NOMO-1 treated with dmso at 0.1 percent for 144 hours (cell line): ENCODE data around the gene SMIM41.

Experiments used
- DNase-seq: peaks from one replicate; lab custom pipeline; 2025; ENCODE audit not compliant: unreplicated experiment; lab: John Stamatoyannopoulos, UW

The SMIM41 gene

GRCh38 chr12:52120951-52121823 lies 41.7 kb downstream of the SMIM41 start:
- DNase-seq = no peak

DNA sequence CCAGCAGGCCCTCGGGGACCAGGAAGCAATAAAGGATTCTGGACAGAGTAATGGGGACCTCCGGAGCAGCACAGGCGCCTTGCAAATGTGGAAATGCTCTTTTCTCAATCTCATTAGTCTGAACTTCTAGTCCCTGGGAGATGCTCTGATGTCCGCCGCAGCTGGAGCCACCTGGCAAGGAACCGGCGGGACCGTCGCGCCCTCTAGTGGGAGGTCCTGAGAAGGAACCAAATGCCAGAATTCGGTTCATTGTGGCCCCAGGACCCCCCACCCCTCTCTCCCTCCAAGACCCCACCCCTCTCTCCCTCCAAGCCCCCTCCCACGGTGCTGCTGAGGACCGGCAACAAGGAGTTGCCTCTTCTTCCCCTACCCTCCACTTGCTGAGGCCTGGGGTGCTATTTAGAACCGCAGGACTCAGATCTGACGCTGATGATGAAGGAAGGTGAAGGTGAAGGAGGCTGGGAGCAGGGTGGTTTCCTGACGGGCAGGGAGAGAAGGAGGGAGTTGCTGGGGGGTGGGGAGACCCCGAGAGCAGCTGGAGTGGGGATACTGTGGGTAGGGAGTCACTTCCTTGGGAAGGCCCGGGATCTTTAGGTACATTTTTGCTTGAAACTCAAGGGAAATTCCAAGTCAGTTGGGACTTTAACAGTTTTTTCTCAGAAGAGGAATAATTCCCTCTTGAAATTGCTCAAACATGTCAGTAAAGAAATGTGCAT lies 42.5 kb downstream of the SMIM41 start:
- peak; percentile 42 for DNase-seq

GRCh38 chr12:52122540-52122871 lies 43.0 kb downstream of the SMIM41 start:
- no peak for DNase-seq

DNA sequence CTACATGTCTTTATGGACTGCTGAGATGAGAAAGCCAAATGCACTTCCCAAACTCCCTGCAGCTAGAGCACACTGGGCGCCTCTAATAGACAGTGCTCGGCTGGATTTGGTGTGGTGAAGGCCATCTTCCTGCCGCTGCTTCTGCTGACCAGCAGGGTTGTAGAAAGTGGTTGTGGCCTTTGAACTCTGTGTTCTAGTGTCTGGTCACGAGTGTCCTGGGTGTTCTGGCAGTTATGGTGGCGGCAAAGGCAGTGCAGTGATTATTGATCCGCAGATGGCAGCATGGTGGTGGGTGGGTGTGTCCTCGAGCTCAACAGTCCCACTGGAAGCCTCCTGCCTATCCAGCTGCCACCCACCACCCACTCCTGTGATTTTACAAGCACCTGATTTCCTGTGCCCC lies 43.4 kb downstream of the SMIM41 start:
- DNase-seq = no peak

GRCh38 chr12:52123487-52124186 lies 44.1 kb downstream of the SMIM41 start:
- DNase-seq = peak; percentile 50

DNA sequence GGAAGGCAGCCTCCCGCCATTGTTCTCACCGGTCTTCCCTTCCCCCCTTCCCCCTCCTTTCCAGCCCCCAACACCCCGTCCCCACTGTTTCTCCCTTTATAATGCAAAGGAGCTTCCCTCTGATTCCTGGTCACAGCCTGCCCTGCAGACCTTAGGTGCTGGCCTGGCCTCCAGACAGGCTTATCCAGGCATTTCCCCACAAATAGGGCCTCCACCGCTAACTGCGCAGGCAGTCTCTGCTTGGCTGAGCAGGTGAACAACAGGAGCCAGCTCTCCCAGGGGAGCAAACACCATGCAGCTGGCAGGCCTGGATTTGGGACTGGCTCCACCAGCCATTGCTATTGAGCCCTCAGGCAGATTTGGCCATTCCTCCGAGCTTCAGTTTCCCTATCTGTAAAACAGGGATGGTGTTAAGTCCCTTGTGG lies 46.0 kb downstream of the SMIM41 start:
- DNase-seq = no peak

- DNase-seq = no peak
These were observed 46.6 kb downstream of the SMIM41 start for GRCh38 chr12:52126050-52126604.

- no peak for DNase-seq
These were observed 47.4 kb downstream of the SMIM41 start for GRCh38 chr12:52126605-52127578.

DNA sequence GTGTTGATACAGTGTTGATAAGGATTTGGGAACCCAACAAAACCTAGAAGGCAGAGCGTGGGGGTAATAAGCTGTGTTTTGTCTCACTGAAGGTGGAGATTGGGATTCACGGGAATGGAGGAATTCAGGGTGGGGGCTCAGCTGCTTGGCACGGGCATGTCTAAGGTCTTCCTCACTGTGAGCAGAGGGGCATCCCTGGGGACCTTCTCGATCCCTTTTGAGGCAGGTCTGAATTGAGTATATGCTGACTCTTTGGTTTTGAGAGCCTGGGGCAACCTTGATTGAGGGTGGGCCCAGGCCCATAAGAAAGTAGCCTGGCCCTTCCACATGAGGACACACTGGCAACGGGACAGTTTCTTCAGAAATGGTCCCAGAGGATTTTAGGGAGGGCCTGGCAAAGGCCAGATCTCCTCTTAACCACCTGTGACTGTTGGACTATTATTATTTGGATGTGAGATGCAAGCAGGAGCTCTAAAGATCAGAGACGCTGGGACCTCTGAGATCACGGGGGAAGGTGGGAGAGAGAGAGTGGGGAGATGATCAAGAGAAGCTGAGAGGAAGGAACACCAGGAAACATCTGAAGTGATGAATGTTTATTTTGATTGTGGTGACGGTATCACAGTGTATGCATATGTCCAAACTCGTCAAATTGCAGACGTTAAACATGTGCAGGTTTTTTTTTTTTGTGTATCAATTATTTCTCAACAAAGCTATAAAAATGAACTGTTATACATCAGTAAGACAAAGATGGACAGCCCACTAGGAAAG lies 48.4 kb downstream of the SMIM41 start:
- DNase-seq = no peak

GRCh38 chr12:52130711-52131110 lies 51.2 kb downstream of the SMIM41 start:
- no peak for DNase-seq

DNA sequence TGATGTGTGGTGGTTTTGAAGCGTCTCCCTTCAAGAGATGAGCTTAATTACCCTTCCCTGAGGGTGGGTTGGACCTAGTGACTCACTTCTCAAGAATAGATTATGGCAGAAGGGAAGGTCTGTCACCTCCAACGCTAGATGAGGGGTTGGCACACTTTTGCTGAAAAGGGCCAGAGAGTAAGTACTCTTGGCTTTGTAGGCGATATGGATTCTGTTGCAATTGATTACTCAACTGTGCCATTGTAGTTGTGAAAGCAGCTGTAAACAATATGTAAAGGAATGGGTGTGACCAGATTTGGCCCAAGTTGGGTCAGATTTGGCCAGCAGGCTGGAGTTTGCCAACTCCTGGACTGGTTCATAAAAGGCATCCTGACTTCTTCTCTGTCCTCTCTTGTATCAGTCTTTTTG lies 53.3 kb downstream of the SMIM41 start:
- DNase-seq = peak; percentile 21

DNA sequence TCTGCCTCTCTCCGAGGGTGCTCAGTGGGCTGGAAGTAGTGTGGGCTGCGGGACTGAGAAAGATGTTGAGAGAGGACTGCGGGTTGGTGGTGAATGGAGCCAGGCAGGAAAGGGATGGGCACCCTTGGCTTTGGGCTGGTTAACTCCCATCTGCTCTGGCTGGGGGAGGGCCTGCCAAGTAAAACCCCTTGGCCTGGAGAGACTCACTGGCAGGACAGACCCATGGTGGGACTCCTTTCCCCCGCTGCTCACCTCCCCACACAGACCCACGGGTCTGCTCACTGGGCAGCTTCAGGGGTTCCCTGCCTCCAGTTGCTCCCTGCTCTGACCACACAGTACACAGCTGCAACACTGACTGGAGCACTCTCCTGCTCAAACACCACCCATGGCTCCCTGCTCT lies 58.2 kb downstream of the SMIM41 start:
- DNase-seq = no peak

GRCh38 chr12:52139147-52139546 lies 59.6 kb downstream of the SMIM41 start:
- no peak for DNase-seq

DNA sequence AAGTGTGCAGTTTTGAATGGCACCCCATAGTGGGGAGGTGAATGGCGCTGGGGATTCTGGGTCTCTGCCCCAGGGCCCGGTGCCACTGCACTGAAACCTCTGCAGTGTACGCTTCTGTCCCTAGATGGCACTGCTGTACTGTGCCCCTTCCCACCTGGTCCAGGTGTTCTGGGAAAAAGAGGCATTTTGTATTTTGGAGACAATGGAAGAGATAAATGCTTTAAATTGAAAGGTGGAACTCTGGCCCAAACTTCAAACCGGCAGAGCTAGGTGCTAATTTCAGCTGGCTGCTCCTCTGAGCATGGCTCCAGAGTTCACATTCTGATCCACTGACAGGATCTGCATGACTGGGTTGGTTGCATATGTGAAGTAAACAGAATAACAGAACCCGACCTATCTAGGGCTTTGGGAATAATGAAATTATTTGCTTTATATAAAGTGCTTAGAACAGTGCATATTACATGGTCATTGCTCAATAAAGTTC lies 60.1 kb downstream of the SMIM41 start:
- DNase-seq = no peak

DNA sequence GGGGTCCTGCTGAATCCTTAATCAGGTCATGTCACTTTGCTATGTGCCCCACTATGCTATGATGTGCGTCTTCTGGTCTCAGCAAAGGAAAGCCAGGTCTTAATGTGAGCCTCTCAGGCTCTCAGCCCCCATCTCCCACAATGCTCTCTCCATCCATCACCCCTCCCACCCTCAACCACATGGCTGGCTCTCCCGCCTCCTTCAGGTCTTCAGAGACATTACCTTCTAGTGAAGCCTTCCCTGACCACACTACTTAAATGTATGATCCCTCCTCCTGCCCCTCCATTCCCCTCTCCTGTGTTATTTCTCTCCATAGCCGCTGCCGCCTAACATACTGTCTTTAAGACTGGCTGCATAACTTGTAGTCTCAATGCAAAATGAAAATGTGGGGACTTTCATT lies 61.8 kb downstream of the SMIM41 start:
- no peak for DNase-seq

- no peak for DNase-seq
These were observed 62.4 kb downstream of the SMIM41 start for GRCh38 chr12:52141875-52142274.

GRCh38 chr12:52142431-52142830 lies 62.9 kb downstream of the SMIM41 start:
- no peak for DNase-seq

DNA sequence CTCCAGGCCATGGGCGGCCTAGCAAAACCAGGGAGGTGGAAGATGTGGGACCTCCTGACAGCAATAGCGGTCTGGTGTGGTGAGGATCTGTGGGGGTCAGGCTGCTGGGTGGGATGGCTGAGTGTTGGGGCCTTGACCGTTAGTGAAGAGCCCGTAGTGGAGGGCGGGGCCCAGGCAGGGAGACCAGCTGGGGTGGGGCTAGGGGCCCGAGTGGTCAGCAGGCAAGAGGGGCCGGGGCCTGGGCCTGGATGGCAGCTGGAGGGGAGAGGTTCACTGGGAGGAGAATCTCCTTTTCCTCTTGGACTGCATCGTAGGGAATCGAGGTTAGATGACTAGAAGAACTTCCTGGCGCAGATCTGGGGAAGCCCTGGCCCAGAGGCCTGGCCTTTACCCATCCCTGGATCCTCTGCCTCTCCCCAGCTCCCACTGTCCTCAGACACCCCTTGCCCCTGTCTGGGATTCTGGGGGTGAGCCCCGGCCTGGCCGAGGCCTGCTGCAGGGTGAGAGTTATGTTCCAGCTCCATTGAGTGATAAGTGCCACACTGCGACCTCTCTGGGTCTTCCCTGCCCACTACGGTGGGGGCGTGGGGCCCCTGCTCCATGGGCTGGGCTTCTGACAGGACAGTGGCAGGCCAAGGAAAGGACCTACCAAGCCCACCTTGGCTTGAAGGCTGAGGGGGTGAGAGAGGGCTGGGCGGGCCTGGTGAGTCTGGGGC lies 65.2 kb downstream of the SMIM41 start:
- DNase-seq = no peak
